Common myeloid progenitor, CD34-positive (primary cell): ENCODE measurements around the gene EYA4. TPM values are rescaled to one million over a fixed set of nuclear protein-coding genes. Genes with fewer than 3 reads are reported as not detected.

Source experiments
- CTCF ChIA-PET: fragments of 350-600 bp; sonication (Branson Sonifier 250); formaldehyde crosslinking; loops from one replicate; lab custom pipeline; 2021; ENCODE audit warnings: antibody characterized with exemption; lab: Charles Lee
- POLR2A ChIA-PET: fragments of 350-600 bp; sonication (Branson Sonifier 250); formaldehyde crosslinking; loops from one replicate; lab custom pipeline; 2021; ENCODE audit warnings: antibody characterized with exemption; lab: Charles Lee
- DNase-seq, 3 donors: peaks; one replicate each; pipeline versions ENCODE4 v3.0.0 to v3.0.0-alpha.2; 2013
- H3K27ac ChIP-seq, 2 experiments: 1 replicate in 1 of 2; 2 replicates in 1 of 2; pipeline ENCODE4 v1.7.0; 2013; ENCODE audit warnings: inconsistent platforms in 2 of 2, low read length in 2 of 2, mild to moderate bottlenecking in 2 of 2, low read depth in 1 of 2, moderate library complexity in 1 of 2; ENCODE audit not compliant: severe bottlenecking in 2 of 2, insufficient read depth in 1 of 2, poor library complexity in 1 of 2
- H3K27me3 ChIP-seq, 5 experiments: replicated peaks in 2 of 5; 1 replicate in 3 of 5; 2 replicates in 2 of 5; pipeline versions ENCODE4 v1.6.1 to v1.7.0; 2013; ENCODE audit warnings: low read length in 4 of 5, mild to moderate bottlenecking in 2 of 5, moderate library complexity in 2 of 5, inconsistent platforms in 1 of 5; ENCODE audit not compliant: insufficient read depth in 5 of 5, control insufficient read depth in 4 of 5
- H3K36me3 ChIP-seq, 4 experiments: 1 replicate in 2 of 4; 2 replicates in 2 of 4; pipeline versions ENCODE4 v1.6.1 to v1.7.0; 2013; ENCODE audit warnings: low read length in 3 of 4, control low read depth in 1 of 4, mild to moderate bottlenecking in 1 of 4; ENCODE audit not compliant: control insufficient read depth in 4 of 4, insufficient read depth in 4 of 4
- H3K4me1 ChIP-seq, 4 experiments: 1 replicate in 3 of 4; 2 replicates in 1 of 4; pipeline versions ENCODE4 v1.6.1 to v1.7.1; 2013; ENCODE audit warnings: low read length in 3 of 4, mild to moderate bottlenecking in 3 of 4, control low read depth in 1 of 4, inconsistent platforms in 1 of 4, moderate library complexity in 1 of 4; ENCODE audit not compliant: control insufficient read depth in 4 of 4, insufficient read depth in 4 of 4; ENCODE audit errors: control extremely low read depth in 1 of 4
- H3K4me3 ChIP-seq, 7 experiments: 1 replicate in 4 of 7; 2 replicates in 3 of 7; pipeline versions ENCODE4 v1.5.1 to v1.7.0; 2013; ENCODE audit warnings: mild to moderate bottlenecking in 7 of 7, low read length in 6 of 7, moderate library complexity in 6 of 7, inconsistent platforms in 2 of 7, low read depth in 2 of 7, control low read depth in 1 of 7; ENCODE audit not compliant: insufficient read depth in 4 of 7, control insufficient read depth in 1 of 7; ENCODE audit errors: extremely low read depth in 1 of 7
- H3K9me3 ChIP-seq, 5 experiments: 1 replicate in 4 of 5; 2 replicates in 1 of 5; pipeline versions ENCODE4 v1.6.1 to v1.7.1; 2013; ENCODE audit warnings: low read length in 4 of 5, mild to moderate bottlenecking in 2 of 5, inconsistent platforms in 1 of 5, low read depth in 1 of 5, moderate library complexity in 1 of 5; ENCODE audit not compliant: control insufficient read depth in 4 of 5, insufficient read depth in 2 of 5; ENCODE audit errors: control extremely low read depth in 1 of 5
- WGBS: methylation state at CpG from one replicate; pipeline ENCODE4 v1.1.5; 2013; ENCODE audit not compliant: insufficient coverage; 5-methylcytosine and 5-hydroxymethylcytosine counted together
- polyA plus RNA-seq: library from polyadenylated mRNA; unstranded; fragments of 120-200 nt; gene quantifications from one replicate; pipeline ENCODE4 v1.2.1, GENCODE V29; 2013

Gene EYA4, protein sequence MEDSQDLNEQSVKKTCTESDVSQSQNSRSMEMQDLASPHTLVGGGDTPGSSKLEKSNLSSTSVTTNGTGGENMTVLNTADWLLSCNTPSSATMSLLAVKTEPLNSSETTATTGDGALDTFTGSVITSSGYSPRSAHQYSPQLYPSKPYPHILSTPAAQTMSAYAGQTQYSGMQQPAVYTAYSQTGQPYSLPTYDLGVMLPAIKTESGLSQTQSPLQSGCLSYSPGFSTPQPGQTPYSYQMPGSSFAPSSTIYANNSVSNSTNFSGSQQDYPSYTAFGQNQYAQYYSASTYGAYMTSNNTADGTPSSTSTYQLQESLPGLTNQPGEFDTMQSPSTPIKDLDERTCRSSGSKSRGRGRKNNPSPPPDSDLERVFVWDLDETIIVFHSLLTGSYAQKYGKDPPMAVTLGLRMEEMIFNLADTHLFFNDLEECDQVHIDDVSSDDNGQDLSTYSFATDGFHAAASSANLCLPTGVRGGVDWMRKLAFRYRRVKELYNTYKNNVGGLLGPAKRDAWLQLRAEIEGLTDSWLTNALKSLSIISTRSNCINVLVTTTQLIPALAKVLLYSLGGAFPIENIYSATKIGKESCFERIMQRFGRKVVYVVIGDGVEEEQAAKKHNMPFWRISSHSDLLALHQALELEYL
- not detected for polyA plus RNA-seq

DNA sequence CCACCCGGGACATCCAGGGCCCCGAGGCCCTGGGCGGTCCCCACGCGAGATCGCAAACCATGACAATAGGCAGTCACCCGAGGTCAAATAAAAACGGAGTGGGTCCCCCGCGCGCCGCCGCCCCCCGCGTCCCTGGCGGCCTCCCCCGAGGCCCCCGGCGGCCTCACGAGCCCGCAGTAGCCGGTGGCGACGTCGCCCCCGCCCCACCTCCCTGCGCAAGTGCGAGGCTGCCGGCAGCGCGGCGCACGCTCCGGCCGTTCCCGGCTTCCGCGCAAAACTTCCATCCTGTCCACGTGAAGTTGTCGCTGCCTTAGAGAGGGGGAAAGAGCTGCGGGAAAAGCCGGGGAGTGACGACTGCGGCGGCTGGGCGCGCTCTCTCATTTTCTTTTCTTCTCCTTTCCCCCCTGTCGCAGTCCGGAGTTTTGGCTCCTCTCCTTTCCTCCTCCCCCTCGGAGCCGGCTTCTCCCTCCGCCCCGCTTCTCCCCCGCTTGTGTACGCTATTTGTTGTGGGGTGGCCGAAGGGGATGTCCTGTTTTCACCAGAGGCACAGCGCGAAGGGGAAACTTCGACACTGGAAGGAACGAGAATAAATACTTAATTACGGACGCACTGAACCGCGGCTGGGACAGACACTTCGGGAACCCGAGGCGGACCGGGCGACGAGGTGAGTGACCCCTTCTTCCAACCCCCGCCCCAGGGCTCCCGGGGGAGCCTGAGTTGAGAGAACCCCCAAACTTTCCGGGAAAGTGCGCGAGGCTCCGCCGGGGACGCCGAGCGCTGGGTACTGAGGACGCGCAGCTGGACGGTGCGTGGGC is at the start of gene EYA4:
Gene EYA4, plus strand, starts transcription at position 272 of the 815 bp plus-strand sequence. CDS start 33,424 bp downstream, outside the sequence.
- Histone ChIP-seq H3K27me3 (peaks cover 24 to 89% (median 46%) of the 10 kb centered on the region in 5 experiments), H3K4me3 (peak within 1 kb of the TSS in 5 of 7 experiments; percentile 29 to 65 (median 43)), H3K4me1 (peaks cover 0 to 25% (median 14%) of the 10 kb centered on the region in 4 experiments), H3K27ac (no peak within 1 kb of the TSS), H3K36me3 (no peaks in the 10 kb centered on the region), H3K9me3 (peaks cover 0 to 3% (median 0%) of the 10 kb centered on the region in 5 experiments)
- CTCF ChIA-PET, result no interaction called here
- DNase-seq, result peak in 2 of 3 donors; percentile 14 to 26
- under 1% methylated on average over 73 of the region's 84 CpGs for WGBS
- POLR2A ChIA-PET, result no interaction called here

- POLR2A ChIA-PET, result no interaction called here
- peaks cover 0 to 17% (median 5%) of the 10 kb centered on the region in 5 experiments for H3K27me3 ChIP-seq
- H3K36me3 ChIP-seq, result no peaks in the 10 kb centered on the region
- CTCF ChIA-PET, result interaction anchor here (1.5 kb wide), 1 partner anchor 8 kb away, joined by 6 read pairs; no protein-coding TSS in a partner anchor
- H3K4me1 ChIP-seq, result no peaks in the 10 kb centered on the region
- no peak overlapping the region for H3K4me3 ChIP-seq
- WGBS, result no CpG with 5 or more reads among the region's 1 CpG
- H3K9me3 ChIP-seq, result peaks cover 0 to 2% (median 0%) of the 10 kb centered on the region in 5 experiments
- H3K27ac ChIP-seq, result no peak overlapping the region
- DNase-seq, result no peak
These were observed 47.8 kb upstream of the EYA4 start for GRCh38 chr6:133193396-133193795.

DNA sequence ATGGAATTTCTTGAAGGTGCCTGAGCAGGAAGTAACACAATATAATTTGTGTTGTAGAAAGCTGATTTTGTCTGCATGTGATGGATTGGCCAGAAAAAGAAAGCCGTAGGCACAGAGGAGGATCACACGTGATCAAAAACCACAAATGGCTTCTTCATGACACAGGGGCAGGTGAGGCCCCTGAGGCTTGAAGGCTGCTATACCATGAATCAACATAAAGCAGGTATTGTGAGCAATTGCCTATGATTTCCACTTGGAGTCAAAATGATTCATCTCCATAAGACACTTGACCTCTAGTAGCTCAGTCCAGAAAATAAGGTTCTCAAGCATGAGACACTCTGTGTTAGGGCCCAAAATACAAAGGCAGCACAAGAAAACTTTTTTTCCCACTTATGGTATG is 42.4 kb upstream of the EYA4 start:
- Histone ChIP-seq H3K27ac (no peak overlapping the region), H3K4me3 (no peak overlapping the region), H3K36me3 (no peaks in the 10 kb centered on the region), H3K9me3 (peaks cover 0 to 2% (median 0%) of the 10 kb centered on the region in 5 experiments), H3K4me1 (no peaks in the 10 kb centered on the region), H3K27me3 (peaks cover 0 to 3% (median 2%) of the 10 kb centered on the region in 5 experiments)
- WGBS, result 69% methylated on average over 2 of the region's 2 CpGs
- DNase-seq, result no peak
- ChIA-PET CTCF (no interaction called here), POLR2A (no interaction called here)

DNA sequence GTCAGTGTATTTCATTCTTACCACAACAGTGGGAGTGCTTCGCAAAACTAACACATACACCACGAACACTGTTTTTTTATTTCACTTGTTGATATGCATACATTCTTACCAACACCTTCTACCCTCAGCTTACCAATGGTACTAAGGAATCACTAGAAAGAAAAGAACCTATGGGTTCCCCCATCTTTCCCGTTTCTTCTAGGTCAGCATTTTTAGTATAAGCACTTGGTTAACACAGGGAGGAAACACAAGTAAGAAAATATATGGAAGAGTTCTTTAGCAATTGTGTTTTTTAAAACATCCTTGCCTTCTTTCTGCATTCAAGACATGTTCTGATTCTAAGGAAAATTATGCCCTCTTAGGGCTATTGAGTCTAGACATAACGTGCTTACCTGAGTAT is 39.9 kb upstream of the EYA4 start:
- Histone ChIP-seq H3K36me3 (no peaks in the 10 kb centered on the region), H3K27ac (no peak overlapping the region), H3K4me1 (no peaks in the 10 kb centered on the region), H3K4me3 (no peak overlapping the region), H3K9me3 (no peaks in the 10 kb centered on the region), H3K27me3 (peaks cover 0 to 5% (median under 1%) of the 10 kb centered on the region in 5 experiments)
- POLR2A ChIA-PET, result no interaction called here
- WGBS, result 67% methylated on average over 1 of the region's 4 CpGs
- DNase-seq, result no peak
- CTCF ChIA-PET, result no interaction called here

- POLR2A ChIA-PET, result no interaction called here
These were observed 38.4 kb upstream of the EYA4 start for GRCh38 chr6:133202610-133203343.

GRCh38 chr6:133203344-133203697 is 37.8 kb upstream of the EYA4 start:
- ChIA-PET CTCF (no interaction called here), POLR2A (no interaction called here)
- H3K36me3 ChIP-seq, result no peaks in the 10 kb centered on the region
- H3K27ac ChIP-seq, result no peak overlapping the region
- peaks cover 0 to 4% (median 0%) of the 10 kb centered on the region in 5 experiments for H3K27me3 ChIP-seq
- WGBS, result 92% methylated on average over 3 of the region's 5 CpGs
- no peaks in the 10 kb centered on the region for H3K4me1 ChIP-seq
- no peak for DNase-seq
- H3K9me3 ChIP-seq, result no peaks in the 10 kb centered on the region
- no peak overlapping the region for H3K4me3 ChIP-seq

More at GRCh38 chr6:133202610-133203343, 38.4 kb upstream of the EYA4 start:
- Histone ChIP-seq H3K9me3 (no peaks in the 10 kb centered on the region), H3K4me3 (no peak overlapping the region), H3K36me3 (no peaks in the 10 kb centered on the region), H3K27me3 (peaks cover 0 to 4% (median 0%) of the 10 kb centered on the region in 5 experiments), H3K4me1 (no peaks in the 10 kb centered on the region), H3K27ac (no peak overlapping the region)
- DNase-seq, result no peak
- WGBS, result 83% methylated on average over 4 of the region's 4 CpGs
- CTCF ChIA-PET, result interaction anchor here (0.8 kb wide), 1 partner anchor 19 kb away, joined by 3 read pairs; no protein-coding TSS in a partner anchor
